GM23338 (cell line): ENCODE data around the gene RAP1A. TPM values are rescaled to one million over a fixed set of nuclear protein-coding genes. Genes with fewer than 3 reads are reported as not detected.

ENCODE experiments used
- ATAC-seq: fragments of 200-7000 bp; cut with Tn5 transposase; 3 replicates; pipeline ENCODE4 v1.9.1; 2020
- DNase-seq: peaks from one replicate; pipeline ENCODE4 v3.0.0-alpha.2; 2015; ENCODE audit warnings: low spot score
- H2AFZ ChIP-seq: fragments of 200-600 bp; sonication (generic); 2 replicates; pipeline ENCODE4 v1.8.0; 2016; ENCODE audit warnings: antibody characterized with exemption, mild to moderate bottlenecking, moderate library complexity
- H3F3A ChIP-seq: fragments of 200-600 bp; sonication (generic); replicated peaks from 2 replicates; pipeline ENCODE4 v1.8.0; 2017; ENCODE audit warnings: antibody characterized with exemption, mixed run types, low read depth
- H3K27ac ChIP-seq: fragments of 200-600 bp; sonication (generic); 2 replicates; pipeline ENCODE4 v1.6.1; 2016; ENCODE audit warnings: low read depth
- H3K27me3 ChIP-seq: fragments of 200-600 bp; sonication (generic); 2 replicates; pipeline ENCODE4 v1.8.0; 2016; ENCODE audit warnings: mild to moderate bottlenecking, mixed run types, moderate library complexity; ENCODE audit not compliant: insufficient read depth
- H3K36me3 ChIP-seq: fragments of 200-600 bp; sonication (generic); 2 replicates; pipeline ENCODE4 v1.8.0; 2016; ENCODE audit warnings: mild to moderate bottlenecking; ENCODE audit not compliant: insufficient read depth
- H3K4me1 ChIP-seq: fragments of 200-600 bp; sonication (generic); 2 replicates; pipeline ENCODE4 v1.8.0; 2016; ENCODE audit warnings: mild to moderate bottlenecking, moderate library complexity; ENCODE audit not compliant: insufficient read depth
- H3K4me2 ChIP-seq: fragments of 200-600 bp; sonication (generic); 2 replicates; pipeline ENCODE4 v1.7.1; 2017; ENCODE audit warnings: mixed run types
- H3K4me3 ChIP-seq: fragments of 200-600 bp; sonication (generic); 2 replicates; pipeline ENCODE4 v1.6.1; 2016; ENCODE audit warnings: mixed run types
- H3K79me2 ChIP-seq: fragments of 200-600 bp; sonication (generic); replicated peaks from 2 replicates; pipeline ENCODE4 v1.8.0; 2017; ENCODE audit warnings: mild to moderate bottlenecking; ENCODE audit not compliant: insufficient read depth
- H3K9me2 ChIP-seq: fragments of 200-600 bp; sonication (generic); 2 replicates; pipeline ENCODE4 v1.8.0; 2017; ENCODE audit not compliant: insufficient read depth
- H4K20me1 ChIP-seq: fragments of 200-600 bp; sonication (generic); replicated peaks from 2 replicates; pipeline ENCODE4 v1.8.0; 2017; ENCODE audit warnings: mild to moderate bottlenecking; ENCODE audit not compliant: insufficient read depth
- H3K27ac Mint-ChIP-seq: 2 replicates; pipeline ENCODE4 v1.8.0; 2020; ENCODE audit warnings: inconsistent platforms, mild to moderate bottlenecking, moderate library complexity, mixed read lengths
- H3K27me3 Mint-ChIP-seq: 3 replicates; pipeline ENCODE4 v1.8.0; 2022; ENCODE audit warnings: low read depth, mild to moderate bottlenecking, moderate library complexity, mixed read lengths, inconsistent platforms; ENCODE audit not compliant: insufficient read depth, poor library complexity
- H3K36me3 Mint-ChIP-seq: 3 replicates; pipeline ENCODE4 v1.8.0; 2021; ENCODE audit warnings: low read depth, mild to moderate bottlenecking, inconsistent platforms, moderate library complexity, mixed read lengths
- H3K4me1 Mint-ChIP-seq: 3 replicates; pipeline ENCODE4 v1.8.0; 2020; ENCODE audit warnings: mild to moderate bottlenecking, inconsistent platforms, mixed read lengths
- H3K4me3 Mint-ChIP-seq: 3 replicates; pipeline ENCODE4 v1.8.0; 2021; ENCODE audit warnings: moderate library complexity, mild to moderate bottlenecking, inconsistent platforms, mixed read lengths
- H3K9me3 Mint-ChIP-seq: 3 replicates; pipeline ENCODE4 v1.8.0; 2020; ENCODE audit warnings: moderate library complexity, mild to moderate bottlenecking, inconsistent platforms, mixed read lengths
- CREB1 ChIP-seq: fragments of 250-450 bp; sonication (Bioruptor Pico); IDR thresholded peaks from 2 replicates; pipeline ENCODE4 v1.5.0; 2020; ENCODE audit warnings: low read depth, mild to moderate bottlenecking, moderate library complexity
- CTCF ChIP-seq, 2 experiments: fragments of 200-600 bp in 1 of 2; sonication (generic) in 1 of 2; conservative IDR thresholded peaks; 2 replicates each; pipeline versions ENCODE4 v1.5.1 to v1.6.1; 2016 to 2017; ENCODE audit warnings: antibody characterized with exemption in 2 of 2, low read depth in 2 of 2, mild to moderate bottlenecking in 2 of 2, moderate library complexity in 1 of 2
- EZH2 ChIP-seq: fragments of 200-600 bp; sonication (generic); IDR thresholded peaks from one replicate; pipeline ENCODE4 v1.8.0; 2017; ENCODE audit warnings: antibody characterized with exemption, mild to moderate bottlenecking, low read depth; ENCODE audit not compliant: unreplicated experiment
- EZH2phosphoT487 ChIP-seq: fragments of 200-600 bp; sonication (generic); IDR thresholded peaks from one replicate; pipeline ENCODE4 v1.8.1; 2018; ENCODE audit warnings: antibody characterized with exemption; ENCODE audit not compliant: unreplicated experiment
- JUNB ChIP-seq: IDR thresholded peaks from one replicate; pipeline ENCODE4 v1.6.1; 2016; ENCODE audit warnings: antibody characterized with exemption; ENCODE audit not compliant: unreplicated experiment
- NANOG ChIP-seq: IDR thresholded peaks from 2 replicates; pipeline ENCODE4 v1.6.1; 2016; ENCODE audit warnings: antibody characterized with exemption, borderline replicate concordance
- POLR2AphosphoS5 ChIP-seq: IDR thresholded peaks from 2 replicates; pipeline ENCODE4 v1.6.1; 2016; ENCODE audit warnings: antibody characterized with exemption, low read depth
- REST ChIP-seq: IDR thresholded peaks from one replicate; pipeline ENCODE4 v1.6.1; 2018; ENCODE audit warnings: antibody characterized with exemption; ENCODE audit not compliant: unreplicated experiment
- STAT1 ChIP-seq: IDR thresholded peaks from one replicate; pipeline ENCODE4 v1.6.1; 2016; ENCODE audit warnings: antibody characterized with exemption; ENCODE audit not compliant: unreplicated experiment
- ZNF114 ChIP-seq: fragments of 250-450 bp; sonication (Bioruptor Pico); IDR thresholded peaks from 2 replicates; pipeline ENCODE4 v1.5.0; 2020; ENCODE audit warnings: mild to moderate bottlenecking, moderate library complexity
- ZNF331 ChIP-seq: fragments of 250-450 bp; sonication (Bioruptor Pico); IDR thresholded peaks from 2 replicates; pipeline ENCODE4 v1.5.0; 2020; ENCODE audit warnings: low read depth, mild to moderate bottlenecking, moderate library complexity
- polyA plus RNA-seq: library from polyadenylated mRNA; unstranded; fragments of >200 nt; fragmentation: Nextera tagmentation; extraction: Ambion mirVana; gene quantifications from 2 replicates; pipeline ENCODE4 v1.2.1, GENCODE V29; 2016
- total RNA-seq: library from RNA; depleted of rRNA; stranded (reverse); fragments of >200 nt; shearing (Covaris generic); gene quantifications from 2 replicates; pipeline ENCODE4 v1.2.3, GENCODE V29; 2014
- TF ChIP-seq, protein P1 (sequence below): IDR thresholded peaks from 2 replicates; pipeline ENCODE4 v1.6.1; 2016; ENCODE audit warnings: antibody characterized with exemption

The RAP1A gene
- total and polyA plus RNA-seq, 2 experiments from 2014 or later = 16.2 to 23.0 TPM

GRCh38 chr1:111758373-111758772 lies 138.8 kb downstream of the RAP1A start:
- Histone ChIP-seq H3K27me3 (no peaks in the 10 kb centered on the region), H3K27ac (no peak overlapping the region), H3K36me3 (peaks cover 37% of the 10 kb centered on the region; the same call in 1 of the 2 replicates), H3K4me1 (peaks cover 7% of the 10 kb centered on the region), H3K79me2 (peaks cover 39% of the 10 kb centered on the region), H2AFZ (no peak overlapping the region), H3K4me3 (no peak overlapping the region), H4K20me1 (no peaks in the 10 kb centered on the region; the same call in 1 of the 2 replicates), H3K4me2 (no peak overlapping the region), H3F3A (0 out of 2 replicates have a peak, but pooled peaks cover 3% of the 10 kb centered on the region), H3K9me2 (no peaks in the 10 kb centered on the region)
- Mint-ChIP-seq H3K4me3 (peak overlapping the region; percentile 47), H3K9me3 (peaks cover 4% of the 10 kb centered on the region; the same call in 1 of the 3 replicates), H3K4me1 (peaks cover 18% of the 10 kb centered on the region), H3K36me3 (peaks cover 60% of the 10 kb centered on the region), H3K27ac (no peak overlapping the region; the same call in 1 of the 2 replicates), H3K27me3 (peaks cover 13% of the 10 kb centered on the region)
- DNase-seq (peak; percentile 43), ATAC-seq (no peak)
- no peak for TF ChIP-seq ZNF114 (CRISPR knock-in tag)
- TF ChIP-seq CTCF (conservative IDR thresholded peaks at IDR 0.05; ENCODE audit: low read depth in 2 of 2) = peak; percentile 39 to 42

DNA sequence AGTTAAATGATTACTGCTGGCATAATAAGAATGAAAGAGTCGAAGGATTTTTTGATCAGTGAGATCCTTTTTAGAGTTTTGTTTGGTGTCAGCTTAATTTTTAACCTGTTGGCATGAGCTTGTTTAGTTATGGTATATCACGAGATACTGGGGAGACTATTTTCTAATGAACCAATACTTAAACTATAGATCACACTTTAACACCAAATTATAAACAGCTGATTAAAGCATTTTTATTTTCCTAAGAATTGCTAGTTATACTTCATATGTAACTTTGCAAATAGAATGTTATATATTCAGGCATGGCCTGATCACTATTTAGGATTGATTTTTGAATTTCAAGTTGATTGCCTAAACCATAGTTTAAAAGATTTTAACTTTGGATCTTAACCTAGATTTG lies 142.1 kb downstream of the RAP1A start:
- Histone ChIP-seq H3K27ac (no peak overlapping the region), H3K4me2 (no peak overlapping the region), H4K20me1 (no peaks in the 10 kb centered on the region; the same call in none of the 2 replicates), H3K4me1 (peaks cover under 1% of the 10 kb centered on the region; the same call in 1 of the 2 replicates), H3K79me2 (peaks cover 30% of the 10 kb centered on the region), H3K27me3 (no peaks in the 10 kb centered on the region), H3K9me2 (no peaks in the 10 kb centered on the region), H3K4me3 (no peak overlapping the region), H3K36me3 (peaks cover 59% of the 10 kb centered on the region; the same call in 1 of the 2 replicates), H2AFZ (no peak overlapping the region), H3F3A (no peaks in the 10 kb centered on the region)
- ATAC-seq (no peak), DNase-seq (no peak)
- H3K27ac Mint-ChIP-seq = no peak overlapping the region
- peaks cover 9% of the 10 kb centered on the region; the same call in 2 of the 3 replicates for H3K4me1 Mint-ChIP-seq
- H3K27me3 Mint-ChIP-seq = peaks cover 3% of the 10 kb centered on the region
- peaks cover 88% of the 10 kb centered on the region for H3K36me3 Mint-ChIP-seq
- H3K9me3 Mint-ChIP-seq = no peaks in the 10 kb centered on the region
- H3K4me3 Mint-ChIP-seq = no peak overlapping the region
- no peak for TF ChIP-seq EZH2phosphoT487
- TF ChIP-seq ZNF114 (CRISPR knock-in tag) = no peak
- TF ChIP-seq POLR2AphosphoS5 = no peak
- no peak for TF ChIP-seq ZNF331
- no peak for TF ChIP-seq EZH2
- no peak for TF ChIP-seq JUNB
- no peak for TF ChIP-seq CREB1 (CRISPR knock-in tag)
- TF ChIP-seq CTCF (conservative IDR thresholded peaks at IDR 0.05; ENCODE audit: low read depth in 2 of 2) = no peak
- TF ChIP-seq STAT1 = no peak
- no peak for TF ChIP-seq REST
- TF ChIP-seq NANOG = no peak
- TF ChIP-seq, protein P1, sequence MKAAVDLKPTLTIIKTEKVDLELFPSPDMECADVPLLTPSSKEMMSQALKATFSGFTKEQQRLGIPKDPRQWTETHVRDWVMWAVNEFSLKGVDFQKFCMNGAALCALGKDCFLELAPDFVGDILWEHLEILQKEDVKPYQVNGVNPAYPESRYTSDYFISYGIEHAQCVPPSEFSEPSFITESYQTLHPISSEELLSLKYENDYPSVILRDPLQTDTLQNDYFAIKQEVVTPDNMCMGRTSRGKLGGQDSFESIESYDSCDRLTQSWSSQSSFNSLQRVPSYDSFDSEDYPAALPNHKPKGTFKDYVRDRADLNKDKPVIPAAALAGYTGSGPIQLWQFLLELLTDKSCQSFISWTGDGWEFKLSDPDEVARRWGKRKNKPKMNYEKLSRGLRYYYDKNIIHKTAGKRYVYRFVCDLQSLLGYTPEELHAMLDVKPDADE = no peak
